CD4-positive, alpha-beta T cell treated with Interferon gamma for 1 hour (primary cell): Measurements from ENCODE around the gene NAP1L4.
"Not testable (repeated sequence)": the region's sequence is repeated elsewhere in the genome, so short reads cannot be mapped to it uniquely, and the experiment has no call there.

Experiments used
- DNase-seq: peaks from one replicate; pipeline ENCODE4 v3.0.0-alpha.2; 2020

NAP1L4 gene

DNA sequence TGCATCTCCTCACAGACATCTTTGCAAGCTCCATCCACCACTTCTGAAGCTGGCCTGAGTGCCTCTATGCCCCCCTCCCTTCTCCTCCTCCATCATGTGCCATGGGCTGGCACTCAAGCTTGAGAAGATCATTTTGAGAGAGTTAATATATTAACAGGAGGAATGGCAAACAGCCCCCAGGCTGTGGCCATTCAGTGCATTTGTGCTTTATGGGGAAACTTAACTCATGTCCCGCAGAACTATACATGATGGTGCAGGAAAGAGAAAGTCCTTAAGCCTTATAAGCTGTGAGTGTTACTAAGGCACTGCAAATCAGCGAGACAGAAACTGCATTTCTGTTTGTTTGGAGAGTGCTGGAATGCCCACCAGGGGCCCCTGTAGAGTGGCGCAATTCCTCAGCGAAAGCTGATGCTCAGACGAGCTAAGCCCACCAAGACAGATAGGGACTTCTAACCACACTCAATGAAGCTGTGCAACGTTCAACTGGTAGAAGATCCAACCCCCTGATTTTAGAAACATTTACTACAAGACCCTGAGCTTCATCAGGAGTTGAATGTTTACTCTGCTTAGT, 36.1 kb downstream of the NAP1L4 start:
- no peak for DNase-seq

DNA sequence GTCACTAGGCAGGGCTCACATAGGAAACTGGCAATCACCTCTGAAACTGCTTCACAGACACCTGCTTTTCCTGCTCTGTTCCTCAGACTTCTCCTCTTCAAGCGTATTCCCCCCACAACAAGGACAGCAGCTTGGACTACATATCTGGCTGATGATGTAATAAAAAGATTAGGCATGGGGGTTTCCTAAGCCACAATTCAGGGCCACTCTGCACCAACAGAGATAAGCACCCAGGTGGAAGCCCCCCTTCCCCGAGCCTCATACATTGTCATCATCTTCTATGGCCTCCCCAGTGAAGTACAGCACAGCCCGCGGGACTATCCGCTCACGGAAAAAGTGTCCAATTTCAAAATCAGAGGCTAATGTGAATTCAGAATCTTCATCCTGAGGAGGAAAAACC, 37.9 kb downstream of the NAP1L4 start:
- DNase-seq, result no peak

DNA sequence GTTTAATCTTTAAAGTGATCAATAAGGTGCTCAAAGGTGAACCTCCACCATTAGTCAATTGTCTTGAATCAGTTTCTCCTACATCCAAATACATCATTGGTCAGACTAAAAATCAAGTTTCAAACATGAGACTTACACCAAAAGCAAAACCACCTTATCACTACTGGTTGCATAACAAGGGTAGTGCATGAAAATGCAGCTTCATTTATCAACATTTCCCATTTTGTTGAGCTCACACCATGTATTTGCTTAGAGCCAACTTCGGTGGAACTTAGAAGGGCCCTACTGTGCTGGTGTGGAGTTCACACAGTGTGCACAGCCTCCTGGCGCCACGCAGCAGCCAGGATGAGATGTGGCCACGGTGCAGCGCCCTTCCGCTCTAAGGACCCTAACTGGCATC, 39.8 kb downstream of the NAP1L4 start:
- no peak for DNase-seq

DNA sequence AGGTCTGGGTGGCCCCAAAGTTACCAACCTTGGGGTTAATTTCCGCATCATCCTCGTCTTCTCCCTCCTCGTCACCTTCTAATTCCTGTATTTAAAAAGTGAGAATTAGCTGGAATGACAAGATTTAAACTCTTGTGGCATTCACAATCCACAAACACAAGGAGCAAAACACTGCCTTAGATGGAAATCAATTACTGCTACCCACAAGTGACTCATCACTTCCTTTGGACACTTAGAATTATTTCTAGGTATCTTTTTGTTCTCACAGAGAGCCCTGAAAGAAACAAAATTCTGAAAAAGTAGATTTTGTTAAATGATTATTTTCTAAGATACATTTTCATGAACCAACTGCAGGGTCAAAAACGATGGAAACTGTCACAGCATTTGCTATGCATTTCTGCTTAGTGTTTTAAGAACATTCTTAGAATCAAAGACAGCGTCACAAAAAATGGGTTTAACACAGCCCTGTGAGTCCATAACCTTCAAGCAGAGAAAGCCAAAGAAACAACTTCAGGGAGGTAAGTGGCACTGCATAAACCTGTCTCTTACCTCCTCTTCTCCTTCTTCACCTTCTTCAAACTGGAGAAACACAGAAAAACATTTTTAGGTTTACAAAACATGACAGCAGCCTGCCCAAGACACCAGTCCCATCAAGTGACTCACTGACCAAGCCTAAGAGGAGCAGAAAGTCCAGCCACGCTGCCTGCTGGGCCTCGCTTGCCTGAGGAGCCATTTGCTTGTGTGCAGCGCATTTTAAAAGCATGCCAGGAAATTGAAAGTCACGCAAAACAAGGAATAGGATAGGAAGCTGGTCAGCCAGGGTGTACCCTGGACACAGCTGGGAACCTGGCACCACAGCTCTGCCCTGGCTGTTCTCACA, 40.7 kb downstream of the NAP1L4 start:
- DNase-seq, result no peak

DNA sequence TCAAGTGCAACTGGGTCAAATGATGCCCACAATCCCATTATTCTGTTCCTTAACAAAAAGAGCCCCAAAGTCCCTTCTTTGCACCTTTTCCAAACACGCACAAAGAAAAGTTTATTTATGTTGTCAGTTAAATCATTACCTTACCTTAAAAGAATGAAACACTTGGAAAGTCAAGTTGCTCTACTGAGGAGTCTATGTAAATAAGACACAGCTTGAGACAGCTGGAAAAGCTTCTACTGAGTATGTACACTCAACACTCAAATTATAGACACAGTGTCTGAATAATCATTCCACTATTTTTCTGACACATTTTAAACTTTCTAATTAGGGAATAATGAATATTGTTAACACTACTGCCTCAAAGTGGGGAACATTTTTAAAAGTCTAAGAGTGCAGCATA, 41.3 kb downstream of the NAP1L4 start:
- no peak for DNase-seq

DNA sequence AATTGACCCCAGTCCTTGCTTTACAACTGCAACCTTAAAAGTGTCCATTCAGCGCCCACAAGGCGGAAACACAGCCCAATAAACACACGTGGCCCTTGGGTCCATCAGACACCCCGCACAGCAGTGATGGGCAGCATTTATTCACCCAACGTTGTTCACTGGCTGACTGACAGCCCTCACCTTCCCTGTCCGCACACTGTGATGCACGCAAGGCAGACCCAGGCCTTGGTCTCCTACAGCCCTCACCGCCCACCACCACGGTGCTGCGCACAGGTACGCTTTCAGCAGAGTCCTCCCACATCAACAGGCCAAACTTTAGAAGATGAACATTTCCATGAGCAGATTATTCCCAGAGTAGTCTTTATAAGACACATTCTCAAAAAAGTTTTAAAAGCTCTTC, 42.2 kb downstream of the NAP1L4 start:
- DNase-seq, result no peak

DNA sequence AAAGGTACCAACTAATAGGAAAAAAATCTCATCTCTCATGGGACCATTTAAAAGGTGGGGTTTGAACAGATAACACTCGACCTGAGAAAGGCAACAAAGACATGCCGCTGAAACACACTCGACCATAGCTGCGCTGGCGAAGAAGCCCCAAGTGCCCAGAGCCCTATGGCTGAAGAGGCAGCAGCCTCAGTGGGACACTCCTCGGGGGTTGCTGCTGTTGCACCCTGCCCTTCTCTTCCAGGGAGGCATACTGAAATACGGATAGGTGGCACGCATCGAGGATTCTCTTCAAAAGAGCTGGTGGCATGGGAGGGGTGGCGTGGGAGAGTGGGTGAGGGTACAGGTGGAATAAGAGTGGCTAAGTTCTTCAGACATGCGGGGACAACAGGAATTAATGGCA, 44.4 kb downstream of the NAP1L4 start:
- no peak for DNase-seq

DNA sequence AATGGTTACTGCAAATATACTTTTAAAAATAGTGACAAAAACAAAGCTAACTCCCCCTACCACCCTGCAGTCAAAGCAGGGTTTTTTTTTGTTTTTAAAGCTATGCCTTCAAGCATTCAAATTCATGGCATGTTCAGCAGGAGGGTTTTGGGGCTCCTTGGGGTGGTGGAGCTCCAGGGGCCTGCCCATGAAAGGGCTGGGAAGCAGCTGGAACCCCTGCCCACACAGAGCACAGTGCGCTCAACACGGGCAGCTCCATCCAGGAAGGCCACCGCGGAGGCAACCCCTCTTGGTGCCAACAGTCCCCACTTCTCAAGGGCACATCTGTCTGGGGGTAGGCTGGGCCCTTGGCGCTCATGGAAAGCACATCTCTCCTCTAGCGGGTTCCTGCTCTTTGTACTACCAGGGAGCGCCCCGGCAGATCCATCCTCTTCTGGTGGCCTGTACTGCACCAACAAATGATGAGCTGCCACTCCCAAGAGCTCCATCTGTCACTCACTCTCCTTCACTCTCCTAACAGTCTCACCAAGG, 46.3 kb downstream of the NAP1L4 start:
- DNase-seq, result no peak

DNA sequence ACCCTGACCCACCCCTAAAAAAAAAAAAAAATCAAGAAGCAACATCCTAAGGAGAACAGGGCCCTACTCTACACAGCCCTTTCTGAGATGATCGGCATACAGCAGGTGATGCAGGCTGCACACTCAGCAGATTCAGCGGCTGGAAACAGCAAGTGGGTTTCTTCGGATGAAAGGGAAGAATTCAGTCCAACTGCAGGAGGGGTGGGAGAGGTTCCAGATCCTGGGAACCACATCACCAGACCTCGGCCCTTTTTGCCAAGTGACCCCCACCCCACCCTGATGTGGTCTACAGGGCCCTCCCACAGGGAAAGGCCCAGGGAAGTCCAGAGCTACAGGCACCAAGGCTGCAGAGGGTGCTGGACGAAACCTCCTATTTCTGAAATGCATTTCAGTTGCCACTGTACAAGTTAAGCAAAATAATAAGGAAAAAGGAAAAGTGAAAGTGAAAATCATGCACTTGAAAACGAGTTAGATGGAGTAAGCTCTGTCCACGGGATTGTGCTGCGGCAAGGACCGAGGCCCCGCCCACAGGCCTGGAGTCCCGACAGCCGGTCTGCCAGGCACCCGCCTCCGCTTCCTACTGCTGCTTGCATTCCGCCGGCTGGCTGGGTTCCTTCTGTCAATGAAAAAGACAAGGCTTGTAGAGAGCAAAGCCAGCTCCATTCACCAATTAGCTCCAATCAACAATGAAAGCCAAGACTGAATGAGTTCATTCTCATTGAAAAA, 46.9 kb downstream of the NAP1L4 start:
- DNase-seq, result peak; percentile 58

DNA sequence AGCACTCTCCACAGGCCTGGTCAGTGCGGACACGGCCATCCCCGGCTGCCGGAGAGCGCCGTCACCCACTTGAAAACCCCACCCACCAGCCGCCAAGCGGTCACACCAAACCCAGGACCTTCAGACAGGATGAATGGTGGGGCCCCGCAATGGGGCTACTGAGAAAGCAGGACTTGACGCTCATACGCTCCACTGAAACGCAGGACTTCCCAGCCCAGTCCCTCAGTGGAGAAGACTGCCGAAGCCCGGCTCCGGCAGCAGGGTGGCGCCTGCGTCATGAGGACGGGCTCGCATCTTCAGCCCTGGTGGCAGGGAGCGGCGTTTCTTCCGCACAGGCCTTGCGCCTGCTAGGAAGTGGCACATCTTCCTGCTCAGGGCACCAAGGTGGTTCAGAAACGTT, 47.6 kb downstream of the NAP1L4 start:
- no peak for DNase-seq

DNA sequence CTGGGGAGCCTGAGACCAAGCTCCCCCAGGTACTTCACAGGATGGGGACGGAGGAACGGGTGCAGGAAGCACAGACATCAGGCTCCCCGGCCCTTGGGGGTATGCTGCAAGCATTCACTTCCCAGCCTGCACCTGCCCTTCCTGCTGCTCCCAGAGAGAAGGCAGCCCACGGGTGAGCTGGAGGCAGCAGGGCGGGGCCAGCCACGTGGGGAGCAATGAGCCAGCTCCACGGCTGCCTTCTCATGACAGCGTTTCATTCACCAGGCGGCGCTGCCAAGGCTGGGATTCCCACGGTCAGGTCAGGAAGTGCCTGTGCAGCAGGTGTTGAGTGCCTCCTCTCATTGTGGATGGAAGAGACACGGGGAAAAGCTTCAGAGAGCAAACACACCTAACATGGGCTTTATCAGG, 48.4 kb downstream of the NAP1L4 start:
- no peak for DNase-seq

DNA sequence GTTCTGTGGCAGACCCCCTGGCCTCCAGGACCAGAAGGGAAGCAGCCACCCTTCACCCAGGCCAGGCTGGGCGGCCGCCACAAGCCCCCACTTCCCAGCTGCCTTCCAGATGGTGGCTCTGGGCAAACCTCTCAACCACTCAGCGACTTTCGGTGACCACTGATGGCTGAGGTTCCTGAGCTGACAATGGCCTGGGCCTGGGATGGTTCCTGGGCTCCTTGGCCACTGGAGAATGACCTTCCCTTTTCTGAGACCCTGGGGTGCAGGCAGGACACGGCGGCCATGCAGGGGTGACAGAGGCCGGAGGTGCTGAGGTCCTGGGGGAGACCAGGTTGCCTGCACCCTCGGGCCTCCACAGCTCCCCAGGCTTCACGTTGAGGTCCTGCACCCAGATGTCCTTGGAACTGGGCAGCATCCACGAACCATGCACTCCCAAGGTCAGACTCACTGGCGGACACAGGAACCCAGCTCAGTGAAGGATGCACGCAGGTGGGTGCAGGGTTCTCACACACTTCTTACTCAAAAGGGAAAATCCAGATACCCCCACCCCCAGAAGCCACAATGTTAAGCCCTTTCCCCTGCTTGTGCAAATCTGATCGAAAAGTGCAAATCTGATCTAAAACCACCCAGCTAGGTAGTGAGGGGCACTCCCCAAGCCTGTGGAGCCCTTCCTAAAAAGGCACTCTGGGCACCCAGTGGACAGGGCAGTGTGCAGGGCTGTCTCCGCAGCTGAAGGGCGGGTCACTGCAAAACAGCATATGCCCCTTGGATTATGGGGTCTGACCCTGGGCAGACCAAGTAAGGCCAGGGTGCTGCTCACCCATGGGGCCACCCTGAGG, 49.0 kb downstream of the NAP1L4 start:
- no peak for DNase-seq

DNA sequence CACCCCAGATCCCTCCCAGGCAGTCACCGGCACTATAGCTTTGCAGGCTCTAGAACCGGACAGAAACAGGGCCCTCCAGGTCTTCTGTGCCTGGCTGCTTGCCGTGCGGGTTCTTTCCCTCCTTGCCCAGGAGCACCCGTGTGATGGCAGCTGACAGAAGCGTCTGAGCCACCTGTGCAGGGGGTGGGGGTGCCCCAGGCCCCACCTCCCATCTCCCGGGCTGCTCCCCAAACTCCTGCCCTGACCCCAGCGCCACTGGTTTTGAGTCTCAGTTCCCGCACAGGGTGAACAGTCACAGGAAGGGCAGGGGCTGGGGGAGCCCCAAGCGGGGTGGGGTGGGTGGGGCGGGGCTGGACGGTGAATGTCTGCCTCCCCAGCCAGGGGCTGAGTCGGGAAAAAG, 49.7 kb downstream of the NAP1L4 start:
- no peak for DNase-seq

DNA sequence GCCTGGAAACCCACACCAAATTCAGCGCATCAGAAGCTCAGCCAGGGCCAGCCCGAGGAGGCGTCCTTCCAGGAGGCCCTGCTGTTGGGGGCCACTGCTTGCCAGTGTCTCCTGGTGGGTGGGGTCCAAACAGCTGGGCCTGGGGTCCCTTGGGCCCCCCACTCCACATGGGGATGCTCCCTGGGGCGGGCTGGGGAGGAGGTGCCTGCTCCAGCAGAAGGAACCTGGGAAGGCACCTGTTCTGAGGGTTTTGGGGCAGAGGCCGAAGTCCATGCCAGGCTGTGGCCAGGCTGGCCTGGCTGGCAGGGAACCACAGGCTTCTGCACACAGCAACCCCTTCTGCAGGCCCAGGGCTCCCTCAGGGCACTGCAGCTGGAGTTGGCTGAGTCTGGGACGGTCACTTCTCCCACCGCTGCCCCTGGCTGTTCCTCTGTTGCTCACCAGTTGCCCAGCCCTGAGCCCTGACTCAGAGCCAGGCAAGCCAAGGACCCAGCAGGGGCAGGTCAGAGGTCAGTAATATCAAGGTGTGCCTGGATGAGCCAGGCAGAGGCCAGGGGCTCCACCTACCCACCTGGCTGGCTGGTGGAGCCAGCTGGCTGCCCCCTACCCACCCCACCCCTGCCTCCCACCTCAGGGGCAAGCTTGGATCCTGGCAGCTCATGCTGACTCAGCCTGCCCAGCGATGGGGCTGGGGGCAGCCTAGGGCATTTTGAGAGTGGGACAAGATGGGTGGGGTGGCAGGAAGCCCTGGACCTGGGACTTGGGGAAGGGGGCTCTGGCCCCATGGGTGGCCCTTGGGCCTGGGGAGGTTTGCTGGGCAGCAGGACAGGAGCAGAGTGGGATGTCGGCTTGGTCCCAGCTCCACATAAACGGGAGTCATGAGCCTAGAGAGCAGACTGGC, 51.0 kb downstream of the NAP1L4 start:
- no peak for DNase-seq

DNA sequence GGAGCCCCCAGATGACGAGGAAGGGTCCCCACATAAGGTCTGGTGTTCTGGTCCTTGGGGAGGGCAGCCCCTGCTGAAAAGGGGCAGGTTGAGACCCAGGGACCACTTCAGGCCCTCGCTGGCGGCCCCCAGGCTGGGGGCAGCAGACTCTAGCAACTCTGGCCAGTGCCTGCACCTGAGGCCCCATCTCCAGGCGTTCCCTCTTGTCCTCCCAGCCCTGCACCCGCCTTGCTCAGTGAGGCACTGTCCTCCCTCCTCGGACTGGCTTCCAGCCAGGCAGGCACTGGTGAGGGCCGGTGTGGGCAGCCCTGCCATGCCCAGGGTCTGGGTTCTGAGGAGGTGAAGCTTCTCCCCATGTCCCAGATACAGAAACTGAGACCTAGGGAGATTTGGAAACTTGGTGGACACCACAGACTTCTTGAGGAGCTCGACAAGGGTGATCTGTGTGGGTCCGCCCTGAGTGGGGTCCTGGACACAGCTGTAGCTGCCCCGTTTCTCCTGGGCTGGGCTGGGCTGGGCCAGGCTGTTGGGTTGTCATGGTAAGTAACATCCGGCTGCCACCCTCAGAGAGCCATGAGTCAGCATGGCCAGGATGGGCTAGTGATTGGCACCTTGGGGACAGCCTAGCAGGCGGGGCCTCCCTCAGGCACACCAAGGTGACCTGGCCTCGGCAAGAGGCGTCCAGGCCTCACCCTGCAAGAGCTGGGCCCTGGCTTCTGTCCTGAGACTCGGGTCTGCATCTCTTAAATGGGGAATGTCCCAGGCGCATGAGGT, 51.8 kb downstream of the NAP1L4 start:
- DNase-seq, result peak; percentile 70

DNA sequence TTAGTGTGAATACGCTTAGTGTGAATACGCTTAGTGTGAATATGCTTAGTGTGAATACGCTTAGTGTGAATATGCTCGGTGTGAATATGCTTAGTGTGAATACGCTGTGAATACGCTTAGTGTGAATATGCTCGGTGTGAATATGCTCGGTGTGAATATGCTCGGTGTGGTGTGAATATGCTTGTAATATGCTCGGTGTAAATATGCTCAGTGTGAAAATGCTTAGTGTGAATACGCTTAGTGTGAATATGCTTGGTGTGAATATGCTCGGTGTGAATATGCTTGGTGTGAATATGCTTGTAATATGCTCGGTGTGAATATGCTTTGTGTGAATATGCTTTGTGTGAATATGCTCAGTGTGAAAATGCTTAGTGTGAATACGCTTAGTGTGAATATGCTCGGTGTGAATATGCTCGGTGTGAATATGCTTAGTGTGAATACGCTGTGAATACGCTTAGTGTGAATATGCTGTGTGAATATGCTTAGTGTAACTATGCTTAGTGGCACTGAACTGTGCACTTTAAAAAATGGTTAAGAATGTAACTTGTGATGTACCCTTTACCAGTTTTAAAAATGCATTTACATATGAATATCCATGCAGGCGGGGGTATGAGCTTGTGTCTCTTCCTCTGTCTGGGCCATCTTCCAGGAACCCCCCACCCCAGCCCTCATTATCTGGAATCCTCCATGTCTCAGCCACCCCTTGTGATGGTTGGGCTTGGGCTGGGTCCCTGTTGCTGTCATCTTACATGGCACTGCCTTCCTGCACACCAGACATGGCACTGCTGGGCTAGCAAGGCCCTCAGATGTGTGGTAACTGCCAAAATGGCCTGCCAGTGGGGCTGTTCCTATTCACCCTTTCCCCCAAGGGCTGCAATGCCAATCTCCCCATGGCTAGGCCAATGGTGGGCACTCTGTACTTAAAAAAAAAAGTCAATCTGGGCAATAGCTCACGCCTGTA, 53.4 kb downstream of the NAP1L4 start:
- DNase-seq, result not testable (repeated sequence)

DNA sequence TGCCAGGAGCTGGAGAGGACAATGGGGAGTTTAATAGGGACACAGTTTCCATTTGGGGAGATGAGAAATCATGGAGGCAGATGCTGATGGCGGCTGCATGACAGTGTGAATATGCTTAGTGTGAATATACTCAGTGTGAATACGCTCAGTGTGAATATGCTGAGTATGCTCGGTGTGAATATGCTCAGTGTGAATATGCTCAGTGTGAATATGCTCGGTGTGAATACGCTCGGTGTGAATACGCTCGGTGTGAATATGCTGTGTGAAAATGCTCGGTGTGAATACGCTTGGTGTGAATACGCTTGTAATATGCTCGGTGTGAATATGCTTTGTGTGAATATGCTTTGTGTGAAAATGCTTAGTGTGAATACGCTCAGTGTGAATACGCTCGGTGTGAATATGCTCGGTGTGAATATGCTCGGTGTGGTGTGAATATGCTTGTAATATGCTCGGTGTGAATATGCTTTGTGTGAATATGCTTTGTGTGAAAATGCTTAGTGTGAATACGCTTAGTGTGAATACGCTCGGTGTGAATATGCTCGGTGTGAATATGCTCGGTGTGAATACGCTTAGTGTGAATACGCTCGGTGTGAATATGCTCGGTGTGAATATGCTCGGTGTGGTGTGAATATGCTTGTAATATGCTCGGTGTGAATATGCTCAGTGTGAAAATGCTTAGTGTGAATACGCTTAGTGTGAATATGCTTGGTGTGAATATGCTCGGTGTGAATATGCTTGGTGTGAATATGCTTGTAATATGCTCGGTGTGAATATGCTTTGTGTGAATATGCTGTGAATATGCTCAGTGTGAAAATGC, 54.3 kb downstream of the NAP1L4 start:
- not testable (repeated sequence) for DNase-seq

DNA sequence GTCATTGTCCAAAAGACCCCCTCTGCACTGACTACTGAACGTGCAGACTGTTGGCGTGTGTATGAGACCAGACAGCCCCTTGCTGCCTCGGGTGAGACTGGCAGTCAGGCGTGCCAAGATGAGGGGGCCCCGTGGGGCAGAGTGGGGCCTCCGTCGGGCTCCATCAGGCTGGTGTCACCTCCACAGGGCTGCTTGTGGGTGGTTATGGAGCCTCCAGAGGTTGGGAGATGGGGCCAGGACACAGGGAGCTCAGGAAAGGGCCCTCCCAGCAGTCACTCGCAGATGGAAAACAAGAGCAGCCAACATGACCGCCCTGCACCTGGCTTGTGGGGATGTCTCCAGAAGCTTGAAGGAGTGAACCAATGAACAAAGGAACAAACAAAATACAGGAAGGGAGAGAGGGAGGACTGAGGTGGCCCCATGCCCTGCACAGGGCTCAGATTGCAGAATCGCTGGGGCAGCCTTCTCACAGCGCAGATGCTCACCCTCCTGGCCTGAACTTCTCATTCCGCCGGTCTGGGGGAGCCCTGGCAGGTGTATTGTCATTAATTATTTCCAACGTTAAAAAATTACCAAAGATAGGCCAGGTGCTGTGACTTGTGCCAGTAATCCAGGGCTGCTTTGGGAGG, 57.4 kb downstream of the NAP1L4 start:
- DNase-seq, result no peak
